ENCODE results near the gene PTPN1. TPM values are rescaled to one million over a fixed set of nuclear protein-coding genes. Genes with fewer than 3 reads are reported as not detected.
A peak's percentile ranks its signal among the peaks of the same experiment; 100 is the strongest.

The PTPN1 gene
- total and polyA plus RNA-seq, 2 of the 4 experiments (the other 2 are of a cell fraction) = 31.7 to 37.4 TPM

DNA sequence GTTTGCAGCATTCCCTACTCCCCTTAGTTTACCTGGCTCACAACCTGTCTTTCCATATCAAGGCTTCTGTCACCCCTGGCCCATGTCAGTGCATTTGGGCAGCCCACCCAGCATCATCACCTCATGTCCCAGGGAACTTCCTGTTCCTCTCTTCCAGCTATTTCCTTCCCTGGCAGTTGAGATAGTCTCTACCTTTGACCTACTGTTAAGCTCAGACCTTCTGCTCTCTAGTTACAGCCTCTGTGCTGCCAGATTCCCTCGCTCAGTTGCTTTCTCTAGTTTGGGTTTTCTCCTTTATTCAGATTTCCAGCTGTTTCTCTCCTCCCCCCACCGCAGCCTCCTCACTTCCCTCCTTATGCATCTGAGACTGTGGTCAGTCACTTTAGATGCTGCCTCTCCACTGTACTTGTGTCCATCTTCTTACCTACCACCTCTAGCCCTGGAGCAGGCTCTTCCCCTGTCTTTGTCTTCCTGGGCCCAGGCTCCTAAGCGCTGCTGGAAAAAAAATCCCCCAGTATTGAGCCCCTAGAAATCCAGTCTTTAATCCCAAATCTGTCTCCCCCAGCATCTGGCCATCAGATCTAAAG, 16.3 kb downstream of the PTPN1 start:
- Histone ChIP-seq H3K18ac (ENCODE audit: low read depth, low read length) (no peak overlapping the region; the same call in 1 of the 2 replicates), H3K36me3 (ENCODE audit: control insufficient read depth, insufficient read depth, low read length) (peaks cover 7% of the 10 kb centered on the region; the same call in 1 of the 2 replicates), H3K27me3 (ENCODE audit: control insufficient read depth, insufficient read depth, low read length) (no peaks in the 10 kb centered on the region), H3K14ac (replicated peaks; ENCODE audit: low read depth, low read length) (peak overlapping the region; percentile 55), H2BK20ac (ENCODE audit: low read depth, low read length) (0 out of 2 replicates have a peak overlapping the region, but pooled peaks have one; percentile 24), H3K9ac (ENCODE audit: low read depth, low read length) (peak overlapping the region; percentile 4; the same call in 1 of the 2 replicates), H3K4me1 (ENCODE audit: control insufficient read depth, insufficient read depth, low read length) (peaks cover 35% of the 10 kb centered on the region), H3K4ac (ENCODE audit: low read depth, low read length) (peak overlapping the region; percentile 44), H2AK9ac (replicated peaks; ENCODE audit: low read depth, low read length, poor library complexity) (peak overlapping the region; percentile 17), H3K56ac (ENCODE audit: extremely low read depth, insufficient read depth, low read length) (no peak overlapping the region), H2AK5ac (ENCODE audit: low read depth, low read length) (peak overlapping the region; percentile 82), H3K9me3 (ENCODE audit: control insufficient read depth, insufficient read depth, low read length) (no peaks in the 10 kb centered on the region), H4K8ac (ENCODE audit: low read depth in 2 of 2, low read length in 2 of 2) (peak overlapping the region in 1 of 2 experiments; percentile 65; a peak in 2 of 4 replicates), H4K91ac (ENCODE audit: insufficient read depth, low read depth, low read length) (no peak overlapping the region; the same call in 1 of the 2 replicates), H2AFZ (replicated peaks; ENCODE audit: low read length, poor library complexity) (no peak overlapping the region), H3K4me2 (ENCODE audit: low read depth, low read length) (peak overlapping the region; percentile 47), H3K79me1 (ENCODE audit: low read depth in 1 of 2, low read length in 2 of 2) (peaks cover 23 to 77% of the 10 kb centered on the region in 2 experiments), H3K23ac (ENCODE audit: low read depth, low read length) (peak overlapping the region; percentile 87), H3K9me1 (ENCODE audit: insufficient read depth, low read length) (peaks cover 39% of the 10 kb centered on the region), H4K20me1 (ENCODE audit: insufficient read depth, low read length) (peaks cover 54% of the 10 kb centered on the region), H2BK5ac (ENCODE audit: low read depth, low read length, poor library complexity, severe bottlenecking) (peak overlapping the region; percentile 39), H2BK120ac (ENCODE audit: low read depth, low read length) (peak overlapping the region; percentile 62), H3K27ac (ENCODE audit: insufficient read depth, low read length) (peak overlapping the region; percentile 15; the same call in 1 of the 2 replicates), H2BK15ac (ENCODE audit: low read depth, low read length) (peak overlapping the region; percentile 0; the same call in 1 of the 3 replicates), H3K4me3 (ENCODE audit: insufficient read depth, low read depth, low read length) (no peak overlapping the region), H4K5ac (ENCODE audit: low read depth, low read length) (peak overlapping the region; percentile 39)
- no TSS peak for BruUV-seq (replicated peaks)
- peak; percentile 33 for DNase-seq
- intact Hi-C loops (cut with micrococcal nuclease) (no loop called here), dilution Hi-C loops (cut with HindIII; ENCODE audit: low sequenced_read_pairs, unreplicated experiment) (no loop called here), in situ Hi-C loops (cut with MboI; ENCODE audit: low sequenced_read_pairs) (no loop called here)
- 80% methylated on average over 2 of the region's 3 CpGs; no CpG with 5 or more reads in 1 of the 2 experiments for WGBS, 2 experiments (ENCODE audit: extremely low coverage in 2 of 2, insufficient read length in 1 of 2)
- ChIA-PET CTCF (interaction anchor here (0.6 kb wide), 1 partner anchor 20 kb away, joined by 7 read pairs; no protein-coding TSS in a partner anchor), POLR2A (ENCODE audit: unreplicated experiment) (no interaction called here)
- peak; percentile 18 for ATAC-seq (ENCODE audit: low read depth)
- TF ChIP-seq, protein P1, sequence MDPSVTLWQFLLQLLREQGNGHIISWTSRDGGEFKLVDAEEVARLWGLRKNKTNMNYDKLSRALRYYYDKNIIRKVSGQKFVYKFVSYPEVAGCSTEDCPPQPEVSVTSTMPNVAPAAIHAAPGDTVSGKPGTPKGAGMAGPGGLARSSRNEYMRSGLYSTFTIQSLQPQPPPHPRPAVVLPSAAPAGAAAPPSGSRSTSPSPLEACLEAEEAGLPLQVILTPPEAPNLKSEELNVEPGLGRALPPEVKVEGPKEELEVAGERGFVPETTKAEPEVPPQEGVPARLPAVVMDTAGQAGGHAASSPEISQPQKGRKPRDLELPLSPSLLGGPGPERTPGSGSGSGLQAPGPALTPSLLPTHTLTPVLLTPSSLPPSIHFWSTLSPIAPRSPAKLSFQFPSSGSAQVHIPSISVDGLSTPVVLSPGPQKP (IDR thresholded peaks at IDR 0.05; ENCODE audit: borderline replicate concordance, low read depth, low read length) = no peak
- TF ChIP-seq, protein P2, sequence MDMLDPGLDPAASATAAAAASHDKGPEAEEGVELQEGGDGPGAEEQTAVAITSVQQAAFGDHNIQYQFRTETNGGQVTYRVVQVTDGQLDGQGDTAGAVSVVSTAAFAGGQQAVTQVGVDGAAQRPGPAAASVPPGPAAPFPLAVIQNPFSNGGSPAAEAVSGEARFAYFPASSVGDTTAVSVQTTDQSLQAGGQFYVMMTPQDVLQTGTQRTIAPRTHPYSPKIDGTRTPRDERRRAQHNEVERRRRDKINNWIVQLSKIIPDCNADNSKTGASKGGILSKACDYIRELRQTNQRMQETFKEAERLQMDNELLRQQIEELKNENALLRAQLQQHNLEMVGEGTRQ (IDR thresholded peaks at IDR 0.05; ENCODE audit: low read depth, low read length) = no peak
- TF ChIP-seq RFX5 (IDR thresholded peaks at IDR 0.05; ENCODE audit: low read depth, low read length) (no peak), MXI1 (IDR thresholded peaks at IDR 0.05; ENCODE audit: borderline replicate concordance, low read depth, low read length) (no peak), MAFK (IDR thresholded peaks at IDR 0.05; ENCODE audit: low read depth, low read length) (no peak), CEBPB (IDR thresholded peaks at IDR 0.05; ENCODE audit: low read depth, low read length) (no peak), POLR2A (IDR thresholded peaks at IDR 0.05; ENCODE audit: low read depth, low read length) (no peak), NFE2L2 (IDR thresholded peaks at IDR 0.05; ENCODE audit: low read depth, low read length) (no peak), CHD1 (IDR thresholded peaks at IDR 0.05; ENCODE audit: low read depth, low read length) (no peak), RCOR1 (IDR thresholded peaks at IDR 0.05; ENCODE audit: insufficient replicate concordance, low read length) (no peak), BHLHE40 (IDR thresholded peaks at IDR 0.05; ENCODE audit: low read depth, low read length) (no peak), MAZ (IDR thresholded peaks at IDR 0.05; ENCODE audit: borderline replicate concordance, low read depth, low read length) (no peak), RAD21 (IDR thresholded peaks at IDR 0.05; ENCODE audit: low read length) (no peak), SMC3 (IDR thresholded peaks at IDR 0.05; ENCODE audit: low read depth, low read length) (no peak)
- TF ChIP-seq, protein P3, sequence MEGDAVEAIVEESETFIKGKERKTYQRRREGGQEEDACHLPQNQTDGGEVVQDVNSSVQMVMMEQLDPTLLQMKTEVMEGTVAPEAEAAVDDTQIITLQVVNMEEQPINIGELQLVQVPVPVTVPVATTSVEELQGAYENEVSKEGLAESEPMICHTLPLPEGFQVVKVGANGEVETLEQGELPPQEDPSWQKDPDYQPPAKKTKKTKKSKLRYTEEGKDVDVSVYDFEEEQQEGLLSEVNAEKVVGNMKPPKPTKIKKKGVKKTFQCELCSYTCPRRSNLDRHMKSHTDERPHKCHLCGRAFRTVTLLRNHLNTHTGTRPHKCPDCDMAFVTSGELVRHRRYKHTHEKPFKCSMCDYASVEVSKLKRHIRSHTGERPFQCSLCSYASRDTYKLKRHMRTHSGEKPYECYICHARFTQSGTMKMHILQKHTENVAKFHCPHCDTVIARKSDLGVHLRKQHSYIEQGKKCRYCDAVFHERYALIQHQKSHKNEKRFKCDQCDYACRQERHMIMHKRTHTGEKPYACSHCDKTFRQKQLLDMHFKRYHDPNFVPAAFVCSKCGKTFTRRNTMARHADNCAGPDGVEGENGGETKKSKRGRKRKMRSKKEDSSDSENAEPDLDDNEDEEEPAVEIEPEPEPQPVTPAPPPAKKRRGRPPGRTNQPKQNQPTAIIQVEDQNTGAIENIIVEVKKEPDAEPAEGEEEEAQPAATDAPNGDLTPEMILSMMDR (conservative IDR thresholded peaks at IDR 0.05; ENCODE audit: low read depth, low read length) = no peak
